Activated CD4-positive, CD25-positive, alpha-beta regulatory T cell treated with anti-CD3 and anti-CD28 coated beads, Interleukin-2, amount 50 U/mL, for 24 hours (primary cell): ENCODE results near the gene GREM2.

Experiments used
- ATAC-seq, 2 donors: fragments of 150-1000 bp; cut with Tn5 transposase; one replicate each; pipeline ENCODE4 v1.10.0; 2021; ENCODE audit warnings: mild to moderate bottlenecking in 1 of 2, moderate library complexity in 1 of 2

GREM2 gene

DNA sequence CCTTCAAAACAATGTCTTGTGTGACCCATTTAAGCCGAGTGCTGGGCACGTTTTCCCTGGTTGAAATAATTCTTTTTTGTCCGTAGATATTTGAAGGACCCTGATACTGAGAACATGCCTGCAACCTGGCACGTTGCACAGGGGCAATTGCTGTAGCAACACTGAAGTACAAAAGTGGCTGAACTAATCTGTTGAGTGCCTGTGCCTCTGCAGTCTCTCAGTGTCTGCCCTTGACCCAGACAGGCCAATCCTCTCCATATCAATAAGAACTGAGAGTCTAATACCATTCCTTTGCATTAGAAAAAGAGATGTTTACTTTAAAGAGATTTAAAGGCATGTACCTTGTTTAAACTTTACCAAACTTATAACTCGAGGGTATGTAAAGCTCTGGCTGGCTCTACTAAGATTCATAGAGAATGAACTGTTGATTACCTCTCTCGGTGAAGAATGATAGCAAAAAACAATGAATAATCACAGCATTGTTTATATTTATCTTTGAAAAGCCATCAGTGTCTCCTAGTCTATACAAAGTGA is 2.4 kb downstream of the GREM2 start:
- ATAC-seq, result no peak

GRCh38 chr1:240608707-240609106 is 3.2 kb downstream of the GREM2 start:
- no peak for ATAC-seq

DNA sequence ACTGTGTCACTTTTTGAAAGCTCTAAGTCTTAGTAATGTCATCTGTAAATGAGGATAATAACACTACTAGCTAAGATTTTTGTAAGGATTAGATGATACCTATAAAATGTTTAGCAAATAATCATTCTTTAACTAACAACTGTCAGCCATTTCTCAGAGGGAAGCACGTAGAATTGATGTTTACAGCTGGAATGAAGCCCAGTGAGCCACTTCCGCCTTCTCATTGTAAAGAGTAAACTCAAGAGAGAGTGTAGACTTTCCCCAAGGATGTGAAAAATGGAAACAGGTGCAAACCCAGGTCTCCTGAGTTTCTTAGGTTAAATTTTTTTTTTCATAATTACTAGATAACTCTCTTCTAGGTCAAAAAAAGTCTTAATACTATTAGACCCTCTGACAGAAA is 4.9 kb downstream of the GREM2 start:
- no peak for ATAC-seq

GRCh38 chr1:240602189-240602588 is 9.8 kb downstream of the GREM2 start:
- no peak for ATAC-seq

GRCh38 chr1:240599830-240600229 is 12.1 kb downstream of the GREM2 start:
- no peak for ATAC-seq

DNA sequence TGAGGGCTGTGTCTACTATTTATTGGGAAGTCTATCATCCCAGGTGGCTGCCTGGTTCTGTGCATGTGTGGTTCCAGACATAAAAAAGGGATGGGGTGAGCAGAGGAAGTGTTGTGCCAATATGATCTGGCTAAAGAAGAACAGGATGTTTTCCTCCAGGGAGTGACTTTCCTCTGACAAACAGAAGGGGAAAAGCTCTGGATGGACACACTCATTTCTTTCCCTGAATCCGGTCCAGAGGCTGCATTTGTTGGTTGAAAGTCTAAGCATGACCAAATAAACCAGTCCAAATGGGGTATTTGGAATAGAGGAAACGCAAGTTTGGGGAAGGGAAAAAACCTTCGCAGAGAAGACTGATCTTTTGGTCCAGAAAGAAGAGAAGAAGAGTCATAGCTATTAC is 12.7 kb downstream of the GREM2 start:
- ATAC-seq, result no peak

DNA sequence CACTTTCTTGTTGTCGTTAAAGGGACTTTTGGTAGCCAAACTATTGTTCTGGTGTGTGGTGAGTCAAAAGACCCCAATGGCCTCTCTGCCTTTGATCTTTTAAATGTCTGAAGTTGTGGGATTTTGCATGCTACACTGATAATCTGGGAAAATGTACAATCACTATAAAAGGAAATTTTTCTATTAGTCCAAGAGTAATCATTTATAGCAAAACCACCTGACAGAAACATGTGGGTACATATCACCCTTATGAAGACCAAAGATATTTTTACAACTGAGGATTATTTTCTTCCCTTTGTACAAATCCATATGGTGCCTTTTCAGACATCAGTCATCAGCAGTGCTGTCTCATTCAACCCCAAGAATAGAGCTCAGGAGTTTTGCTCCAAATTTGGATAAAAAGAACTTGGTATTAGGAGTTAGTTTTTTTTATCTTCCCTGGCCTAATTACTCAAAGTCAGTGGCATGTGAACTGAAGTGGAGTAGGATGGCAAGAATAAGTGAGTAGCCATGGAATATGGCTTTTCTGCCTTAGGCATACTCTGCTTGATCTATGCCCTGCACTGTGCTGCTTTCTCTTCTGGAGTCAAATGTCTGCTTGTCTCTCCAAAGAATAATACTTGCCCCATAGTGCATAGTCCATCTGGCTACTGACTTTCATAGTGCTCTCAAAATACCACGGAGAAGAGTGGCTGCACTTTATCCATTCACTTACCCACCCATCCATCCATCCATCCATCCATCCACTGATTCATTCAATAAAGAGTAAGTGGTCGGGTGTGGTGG is 13.5 kb downstream of the GREM2 start:
- ATAC-seq, result no peak

DNA sequence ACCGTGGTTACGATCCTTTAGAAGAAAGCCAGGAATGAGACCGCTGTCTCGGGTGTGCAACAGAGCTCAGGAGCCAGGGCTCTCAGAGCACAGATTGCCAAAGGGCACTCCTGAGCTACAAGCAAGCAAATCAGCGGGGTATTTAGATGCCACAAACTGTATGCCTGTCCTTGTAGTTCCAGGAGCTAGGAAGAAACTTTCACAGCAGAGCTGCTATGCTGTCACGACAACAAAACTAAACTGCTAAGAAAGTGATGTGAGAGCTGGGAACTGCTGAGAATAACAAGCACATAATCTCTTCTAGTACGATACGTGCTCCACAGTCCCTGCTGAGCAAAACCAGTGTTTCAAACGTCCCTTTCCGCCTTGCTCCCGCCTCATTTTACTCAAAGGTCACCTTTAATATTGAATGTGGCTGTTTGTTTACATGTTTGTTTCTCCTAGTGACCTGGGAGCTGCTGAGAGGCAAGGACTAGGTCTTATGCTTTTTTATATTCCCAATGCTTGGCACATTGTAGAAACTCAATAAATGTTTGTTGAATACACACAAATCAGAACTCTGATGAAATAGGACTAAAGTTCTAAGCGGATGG is 14.7 kb downstream of the GREM2 start:
- no peak for ATAC-seq

GRCh38 chr1:240595476-240595875 is 16.5 kb downstream of the GREM2 start:
- ATAC-seq, result no peak

DNA sequence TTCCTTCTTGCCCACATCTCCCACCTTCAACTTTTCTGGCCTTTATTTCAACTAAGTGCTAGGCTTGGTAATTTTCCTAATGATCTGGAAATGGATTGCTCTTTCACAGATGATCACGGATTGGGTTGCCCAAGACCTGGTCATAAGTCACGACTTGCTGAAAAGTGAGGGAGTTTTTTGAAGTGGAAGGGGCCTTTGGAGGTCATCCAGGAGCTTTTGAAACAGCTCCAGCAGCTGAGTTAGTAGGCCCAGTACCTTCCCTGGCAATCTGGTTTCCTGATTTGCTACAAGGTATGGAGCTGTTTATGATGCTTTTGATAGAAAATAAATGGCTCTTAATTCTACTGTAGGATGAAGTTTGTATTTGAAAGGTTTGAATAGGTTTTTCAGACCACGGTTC is 20.4 kb downstream of the GREM2 start:
- no peak for ATAC-seq

DNA sequence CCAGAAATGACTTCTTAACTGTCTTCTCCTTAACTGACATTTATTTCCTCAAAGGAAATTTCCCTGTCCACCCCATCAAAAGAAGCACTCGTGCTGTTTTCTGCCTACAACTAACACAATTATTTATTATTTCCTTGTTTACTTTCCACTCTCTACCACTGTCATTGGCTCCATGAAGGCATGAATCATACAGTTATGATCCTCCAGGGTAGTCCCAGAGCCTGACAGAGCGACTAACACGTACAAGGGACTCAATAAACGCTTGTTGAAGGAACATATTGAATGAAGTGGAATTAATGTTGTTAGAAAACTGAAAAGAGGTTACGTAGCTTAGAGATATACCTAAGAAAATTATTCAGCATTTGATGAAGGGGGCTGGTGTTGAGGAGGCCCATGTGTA is 20.9 kb downstream of the GREM2 start:
- ATAC-seq, result no peak

DNA sequence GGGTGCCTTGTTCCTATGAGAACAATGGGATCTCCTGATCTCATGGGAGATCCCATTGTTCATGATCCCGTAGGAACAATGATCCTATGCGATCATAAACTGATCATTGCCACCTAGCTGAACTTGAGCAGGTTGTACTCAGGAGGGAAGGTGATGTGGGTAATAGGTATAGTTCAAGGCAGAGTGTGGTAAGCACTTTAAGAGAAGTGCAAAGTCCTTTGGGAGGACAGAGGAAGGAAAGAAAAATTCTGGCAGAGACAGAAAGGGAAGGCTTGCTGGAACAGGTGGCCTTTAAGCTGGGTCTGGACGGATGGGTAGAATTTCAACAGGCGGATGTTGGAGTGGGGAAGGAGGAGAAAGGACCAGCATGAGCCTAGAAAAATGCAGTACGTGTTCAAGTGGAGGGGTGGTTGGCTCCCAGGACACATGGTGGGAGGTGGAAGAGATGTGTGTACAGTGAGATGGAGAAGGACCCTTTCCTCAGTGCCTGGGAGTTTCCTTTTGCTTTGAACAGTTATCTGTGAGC is 22.3 kb downstream of the GREM2 start:
- ATAC-seq, result no peak

DNA sequence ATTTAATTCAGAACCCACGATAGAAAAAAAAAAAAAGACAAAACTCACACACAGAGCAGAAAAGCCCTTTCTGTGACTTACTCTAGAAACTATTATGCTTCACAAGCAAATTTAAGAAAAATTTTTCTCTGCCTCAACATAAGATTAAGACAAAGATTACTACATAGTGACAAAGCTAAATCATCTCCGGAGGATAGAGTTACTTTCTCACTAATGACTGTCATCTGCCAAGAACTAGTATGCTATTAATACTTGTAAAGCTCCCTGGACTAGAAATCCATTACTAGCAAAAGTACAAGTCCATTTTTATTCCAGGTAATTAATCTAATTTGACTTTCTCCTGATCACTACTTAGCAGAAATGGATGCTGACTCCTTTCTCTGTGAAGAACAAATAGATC is 25.9 kb downstream of the GREM2 start:
- ATAC-seq, result no peak

GRCh38 chr1:240582953-240583352 is 29.0 kb downstream of the GREM2 start:
- ATAC-seq, result no peak

DNA sequence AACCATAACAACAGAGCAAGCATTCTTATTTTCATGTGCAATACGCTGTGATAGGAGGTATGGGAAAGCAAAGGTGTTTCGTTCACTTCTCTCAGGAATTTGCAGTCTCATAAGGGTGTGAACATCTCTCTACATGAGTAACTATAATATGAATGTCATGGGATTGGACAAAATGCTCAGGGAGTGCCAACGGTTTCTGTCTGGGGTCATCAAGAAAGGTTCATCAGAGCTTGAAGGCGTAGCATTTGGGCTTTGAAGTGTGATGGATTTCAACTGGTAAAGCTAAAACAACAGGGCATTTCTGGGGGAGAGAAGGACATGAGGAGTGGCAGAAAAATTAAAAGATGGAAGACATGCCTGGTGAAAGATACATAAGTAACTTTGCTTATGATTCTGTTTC is 32.4 kb downstream of the GREM2 start:
- ATAC-seq, result no peak

DNA sequence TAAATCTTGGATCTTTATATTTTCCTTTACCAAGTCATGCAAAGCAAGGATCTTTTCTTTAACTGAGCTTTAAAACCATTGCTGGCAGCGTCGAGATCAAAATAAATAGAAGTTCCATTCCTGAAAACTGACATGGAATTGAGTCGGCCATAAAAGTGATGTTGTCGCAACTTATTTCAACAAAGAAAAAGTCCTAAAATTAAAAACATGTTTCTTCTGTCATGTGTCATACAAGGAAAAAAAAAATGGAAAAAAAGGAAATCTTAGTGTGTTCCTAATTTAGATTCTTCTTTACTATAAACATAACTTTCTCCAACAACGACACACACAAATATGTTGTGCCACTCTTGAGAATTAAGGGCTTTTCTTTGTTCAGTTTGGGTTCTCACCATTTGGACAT is 34.9 kb downstream of the GREM2 start:
- ATAC-seq, result no peak

DNA sequence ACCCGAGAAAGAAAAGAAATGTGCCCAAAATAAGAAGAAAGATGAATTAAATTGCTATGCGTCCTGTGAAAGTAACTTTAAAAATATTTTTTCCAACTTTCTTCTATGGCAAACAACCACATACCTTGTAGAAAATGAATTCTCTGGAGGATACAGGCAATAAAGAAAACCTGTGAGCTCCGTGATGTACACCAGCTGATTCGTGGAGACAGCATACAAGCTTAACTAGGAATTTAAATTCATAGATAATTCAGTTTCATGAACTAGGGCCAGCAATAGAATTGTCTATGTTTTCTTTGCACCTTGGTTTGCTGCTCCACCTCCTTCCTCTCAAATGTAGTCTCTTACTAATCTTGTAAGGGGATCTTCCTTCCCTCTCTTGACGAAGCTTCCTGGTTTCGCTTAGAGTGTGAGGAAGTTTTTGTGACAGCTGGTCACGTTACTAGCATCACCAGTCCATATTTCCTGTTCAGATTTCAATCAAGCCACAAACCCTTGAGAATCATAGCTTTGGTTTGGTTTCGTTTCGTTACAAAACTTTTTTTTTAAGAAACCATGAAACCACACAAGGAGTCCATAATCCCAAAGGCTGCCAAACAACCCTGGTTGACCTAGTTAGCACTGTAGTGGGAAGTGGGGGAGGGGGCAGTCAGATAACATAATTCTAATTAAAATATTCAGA is 35.8 kb downstream of the GREM2 start:
- peak in 1 of 2 donors; percentile 51 for ATAC-seq

- ATAC-seq, result no peak
Observed at GRCh38 chr1:240572328-240572727, 39.6 kb downstream of the GREM2 start.

- no peak for ATAC-seq
Observed at GRCh38 chr1:240571782-240572181, 40.2 kb downstream of the GREM2 start.

DNA sequence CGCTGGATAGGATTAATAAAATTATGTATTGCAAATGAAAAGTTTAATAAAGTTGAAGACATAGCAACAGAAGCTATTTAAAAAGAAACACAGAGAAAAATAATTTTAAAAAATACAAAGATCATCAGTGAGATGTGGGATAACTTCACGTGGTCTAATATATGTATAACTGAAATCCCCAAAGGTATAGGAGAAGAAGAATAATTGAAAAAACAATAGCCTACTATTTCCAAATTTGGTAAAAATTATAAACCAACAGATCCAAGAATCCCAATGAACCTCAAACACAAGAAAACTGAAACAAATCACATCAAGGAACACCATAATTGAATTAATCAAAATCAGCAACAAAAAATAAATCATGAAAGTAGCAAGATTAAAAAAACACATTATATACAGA is 44.9 kb downstream of the GREM2 start:
- ATAC-seq, result no peak

DNA sequence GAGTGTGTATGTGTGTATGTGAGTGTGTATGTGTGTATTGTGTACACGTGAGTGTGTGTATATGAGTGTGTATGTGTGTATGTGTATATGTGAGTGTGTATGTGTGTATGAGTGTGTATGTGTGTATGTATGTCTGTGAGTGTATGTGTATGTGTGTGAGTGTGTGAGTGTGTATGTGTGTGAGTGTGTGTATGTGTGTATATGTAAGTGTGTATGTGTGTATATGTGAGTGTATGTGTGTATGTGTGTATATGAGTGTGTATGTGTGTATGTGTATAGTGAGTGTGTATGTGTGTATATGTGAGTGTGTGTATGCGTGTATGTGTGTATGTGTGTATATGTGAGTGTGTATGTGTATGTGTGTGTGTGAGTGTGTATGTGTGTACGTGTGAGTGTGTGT is 49.2 kb downstream of the GREM2 start:
- ATAC-seq, result no peak

DNA sequence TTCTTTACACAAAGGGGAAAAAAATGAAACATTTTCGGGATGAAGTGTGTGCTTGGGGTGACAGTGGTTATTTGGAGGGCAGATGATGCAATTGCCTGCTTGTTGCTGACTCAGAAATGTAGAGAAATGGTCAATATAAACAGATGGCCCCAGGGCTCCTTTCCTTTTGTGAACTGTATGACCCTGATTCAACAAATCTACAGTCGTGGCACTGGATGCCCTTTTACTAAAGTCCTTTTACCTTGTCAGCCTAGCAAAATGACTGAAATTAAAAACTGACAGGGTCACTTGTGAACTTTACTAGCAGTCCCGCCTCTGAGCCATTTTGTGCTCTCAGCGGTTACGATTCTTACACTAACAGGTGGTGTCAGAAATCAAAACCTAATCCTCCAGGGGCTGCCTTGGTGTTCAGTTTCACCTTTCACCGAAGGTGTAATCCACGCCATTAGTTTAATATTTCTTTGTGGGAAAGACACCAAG is 49.8 kb downstream of the GREM2 start:
- ATAC-seq, result no peak

GRCh38 chr1:240559781-240560180 is 52.2 kb downstream of the GREM2 start:
- ATAC-seq, result no peak

- no peak for ATAC-seq
Observed at GRCh38 chr1:240555524-240555923, 56.4 kb downstream of the GREM2 start.
